ENCODE measurements around the gene KIRREL3.

Gene KIRREL3

GRCh38 chr11:126414615-126415014, 586.0 kb downstream of the KIRREL3 start:
- H3K27ac ChIP-seq = no peak overlapping the region
- no peak for TF ChIP-seq CTCF (conservative IDR thresholded peaks at IDR 0.05)

GRCh38 chr11:126413843-126414405, 586.6 kb downstream of the KIRREL3 start:
- no peak overlapping the region for H3K27ac ChIP-seq
- no peak for TF ChIP-seq CTCF (conservative IDR thresholded peaks at IDR 0.05)

GRCh38 chr11:126413426-126413825, 587.1 kb downstream of the KIRREL3 start:
- TF ChIP-seq CTCF (conservative IDR thresholded peaks at IDR 0.05) = no peak

GRCh38 chr11:126411971-126412381, 588.6 kb downstream of the KIRREL3 start:
- no peak overlapping the region for H3K27ac ChIP-seq
- no peak for TF ChIP-seq CTCF (conservative IDR thresholded peaks at IDR 0.05)

More at GRCh38 chr11:126413426-126413825, 587.1 kb downstream of the KIRREL3 start:
- H3K27ac ChIP-seq = no peak overlapping the region

- no peak for TF ChIP-seq CTCF (conservative IDR thresholded peaks at IDR 0.05)
- H3K27ac ChIP-seq = peak overlapping the region; percentile 5; the same call in 1 of the 2 replicates
Observed at GRCh38 chr11:126410649-126411048, 589.9 kb downstream of the KIRREL3 start.

- no peak for TF ChIP-seq CTCF (conservative IDR thresholded peaks at IDR 0.05)
- peak overlapping the region; percentile 2; the same call in 1 of the 2 replicates for H3K27ac ChIP-seq
Observed at GRCh38 chr11:126409620-126409985, 591.0 kb downstream of the KIRREL3 start.

- TF ChIP-seq CTCF (conservative IDR thresholded peaks at IDR 0.05) = no peak
- 0 out of 2 replicates have a peak overlapping the region, but pooled peaks have one; percentile 2 for H3K27ac ChIP-seq
Observed at GRCh38 chr11:126408901-126409619, 591.5 kb downstream of the KIRREL3 start.
